ENCODE results near the gene FGF9. TPM values are rescaled to one million over a fixed set of nuclear protein-coding genes. Genes with fewer than 3 reads are reported as not detected.

FGF9 gene
- total and polyA plus RNA-seq, 2 of the 8 experiments (the other 6 are each of a cell fraction or from before 2014, with no cell fraction given) = 0.02 TPM; not detected in 1

DNA sequence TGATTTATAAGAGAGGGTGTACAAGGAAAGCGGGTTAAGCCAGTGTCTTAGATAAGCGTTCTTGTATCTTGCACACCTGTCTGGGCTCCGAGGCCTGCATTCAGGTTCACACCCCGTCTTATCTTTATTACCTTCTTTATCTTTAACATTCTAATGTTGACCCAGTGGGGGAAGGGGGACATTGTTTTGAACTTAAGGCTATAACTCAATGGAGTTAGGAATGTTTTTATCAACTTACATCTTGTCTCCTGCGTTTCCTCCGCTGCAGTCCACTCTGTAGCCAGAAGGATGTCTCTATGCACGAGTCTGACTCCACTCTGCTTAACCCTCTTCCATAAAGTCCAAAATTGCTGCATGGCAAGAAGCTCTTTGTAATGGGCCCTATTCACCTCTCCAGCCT is 71.2 kb downstream of the FGF9 start (continued):
- TF ChIP-seq, protein P1, sequence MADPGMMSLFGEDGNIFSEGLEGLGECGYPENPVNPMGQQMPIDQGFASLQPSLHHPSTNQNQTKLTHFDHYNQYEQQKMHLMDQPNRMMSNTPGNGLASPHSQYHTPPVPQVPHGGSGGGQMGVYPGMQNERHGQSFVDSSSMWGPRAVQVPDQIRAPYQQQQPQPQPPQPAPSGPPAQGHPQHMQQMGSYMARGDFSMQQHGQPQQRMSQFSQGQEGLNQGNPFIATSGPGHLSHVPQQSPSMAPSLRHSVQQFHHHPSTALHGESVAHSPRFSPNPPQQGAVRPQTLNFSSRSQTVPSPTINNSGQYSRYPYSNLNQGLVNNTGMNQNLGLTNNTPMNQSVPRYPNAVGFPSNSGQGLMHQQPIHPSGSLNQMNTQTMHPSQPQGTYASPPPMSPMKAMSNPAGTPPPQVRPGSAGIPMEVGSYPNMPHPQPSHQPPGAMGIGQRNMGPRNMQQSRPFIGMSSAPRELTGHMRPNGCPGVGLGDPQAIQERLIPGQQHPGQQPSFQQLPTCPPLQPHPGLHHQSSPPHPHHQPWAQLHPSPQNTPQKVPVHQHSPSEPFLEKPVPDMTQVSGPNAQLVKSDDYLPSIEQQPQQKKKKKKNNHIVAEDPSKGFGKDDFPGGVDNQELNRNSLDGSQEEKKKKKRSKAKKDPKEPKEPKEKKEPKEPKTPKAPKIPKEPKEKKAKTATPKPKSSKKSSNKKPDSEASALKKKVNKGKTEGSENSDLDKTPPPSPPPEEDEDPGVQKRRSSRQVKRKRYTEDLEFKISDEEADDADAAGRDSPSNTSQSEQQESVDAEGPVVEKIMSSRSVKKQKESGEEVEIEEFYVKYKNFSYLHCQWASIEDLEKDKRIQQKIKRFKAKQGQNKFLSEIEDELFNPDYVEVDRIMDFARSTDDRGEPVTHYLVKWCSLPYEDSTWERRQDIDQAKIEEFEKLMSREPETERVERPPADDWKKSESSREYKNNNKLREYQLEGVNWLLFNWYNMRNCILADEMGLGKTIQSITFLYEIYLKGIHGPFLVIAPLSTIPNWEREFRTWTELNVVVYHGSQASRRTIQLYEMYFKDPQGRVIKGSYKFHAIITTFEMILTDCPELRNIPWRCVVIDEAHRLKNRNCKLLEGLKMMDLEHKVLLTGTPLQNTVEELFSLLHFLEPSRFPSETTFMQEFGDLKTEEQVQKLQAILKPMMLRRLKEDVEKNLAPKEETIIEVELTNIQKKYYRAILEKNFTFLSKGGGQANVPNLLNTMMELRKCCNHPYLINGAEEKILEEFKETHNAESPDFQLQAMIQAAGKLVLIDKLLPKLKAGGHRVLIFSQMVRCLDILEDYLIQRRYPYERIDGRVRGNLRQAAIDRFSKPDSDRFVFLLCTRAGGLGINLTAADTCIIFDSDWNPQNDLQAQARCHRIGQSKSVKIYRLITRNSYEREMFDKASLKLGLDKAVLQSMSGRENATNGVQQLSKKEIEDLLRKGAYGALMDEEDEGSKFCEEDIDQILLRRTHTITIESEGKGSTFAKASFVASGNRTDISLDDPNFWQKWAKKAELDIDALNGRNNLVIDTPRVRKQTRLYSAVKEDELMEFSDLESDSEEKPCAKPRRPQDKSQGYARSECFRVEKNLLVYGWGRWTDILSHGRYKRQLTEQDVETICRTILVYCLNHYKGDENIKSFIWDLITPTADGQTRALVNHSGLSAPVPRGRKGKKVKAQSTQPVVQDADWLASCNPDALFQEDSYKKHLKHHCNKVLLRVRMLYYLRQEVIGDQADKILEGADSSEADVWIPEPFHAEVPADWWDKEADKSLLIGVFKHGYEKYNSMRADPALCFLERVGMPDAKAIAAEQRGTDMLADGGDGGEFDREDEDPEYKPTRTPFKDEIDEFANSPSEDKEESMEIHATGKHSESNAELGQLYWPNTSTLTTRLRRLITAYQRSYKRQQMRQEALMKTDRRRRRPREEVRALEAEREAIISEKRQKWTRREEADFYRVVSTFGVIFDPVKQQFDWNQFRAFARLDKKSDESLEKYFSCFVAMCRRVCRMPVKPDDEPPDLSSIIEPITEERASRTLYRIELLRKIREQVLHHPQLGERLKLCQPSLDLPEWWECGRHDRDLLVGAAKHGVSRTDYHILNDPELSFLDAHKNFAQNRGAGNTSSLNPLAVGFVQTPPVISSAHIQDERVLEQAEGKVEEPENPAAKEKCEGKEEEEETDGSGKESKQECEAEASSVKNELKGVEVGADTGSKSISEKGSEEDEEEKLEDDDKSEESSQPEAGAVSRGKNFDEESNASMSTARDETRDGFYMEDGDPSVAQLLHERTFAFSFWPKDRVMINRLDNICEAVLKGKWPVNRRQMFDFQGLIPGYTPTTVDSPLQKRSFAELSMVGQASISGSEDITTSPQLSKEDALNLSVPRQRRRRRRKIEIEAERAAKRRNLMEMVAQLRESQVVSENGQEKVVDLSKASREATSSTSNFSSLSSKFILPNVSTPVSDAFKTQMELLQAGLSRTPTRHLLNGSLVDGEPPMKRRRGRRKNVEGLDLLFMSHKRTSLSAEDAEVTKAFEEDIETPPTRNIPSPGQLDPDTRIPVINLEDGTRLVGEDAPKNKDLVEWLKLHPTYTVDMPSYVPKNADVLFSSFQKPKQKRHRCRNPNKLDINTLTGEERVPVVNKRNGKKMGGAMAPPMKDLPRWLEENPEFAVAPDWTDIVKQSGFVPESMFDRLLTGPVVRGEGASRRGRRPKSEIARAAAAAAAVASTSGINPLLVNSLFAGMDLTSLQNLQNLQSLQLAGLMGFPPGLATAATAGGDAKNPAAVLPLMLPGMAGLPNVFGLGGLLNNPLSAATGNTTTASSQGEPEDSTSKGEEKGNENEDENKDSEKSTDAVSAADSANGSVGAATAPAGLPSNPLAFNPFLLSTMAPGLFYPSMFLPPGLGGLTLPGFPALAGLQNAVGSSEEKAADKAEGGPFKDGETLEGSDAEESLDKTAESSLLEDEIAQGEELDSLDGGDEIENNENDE (IDR thresholded peaks at IDR 0.05; ENCODE audit: insufficient replicate concordance, low read length) = no peak
- TF ChIP-seq, protein P2, sequence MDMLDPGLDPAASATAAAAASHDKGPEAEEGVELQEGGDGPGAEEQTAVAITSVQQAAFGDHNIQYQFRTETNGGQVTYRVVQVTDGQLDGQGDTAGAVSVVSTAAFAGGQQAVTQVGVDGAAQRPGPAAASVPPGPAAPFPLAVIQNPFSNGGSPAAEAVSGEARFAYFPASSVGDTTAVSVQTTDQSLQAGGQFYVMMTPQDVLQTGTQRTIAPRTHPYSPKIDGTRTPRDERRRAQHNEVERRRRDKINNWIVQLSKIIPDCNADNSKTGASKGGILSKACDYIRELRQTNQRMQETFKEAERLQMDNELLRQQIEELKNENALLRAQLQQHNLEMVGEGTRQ (IDR thresholded peaks at IDR 0.05; ENCODE audit: low read length) = no peak
- TF ChIP-seq BRCA1 (IDR thresholded peaks at IDR 0.05; ENCODE audit: low read depth, low read length) (no peak), TBP (IDR thresholded peaks at IDR 0.05; ENCODE audit: low read depth, low read length) (no peak), ASH2L (IDR thresholded peaks at IDR 0.05; ENCODE audit: low read length) (no peak), CREB1 (IDR thresholded peaks at IDR 0.05) (no peak), BCL11A (IDR thresholded peaks at IDR 0.05; ENCODE audit: low read depth in 2 of 2, low read length in 2 of 2) (no peak), RFX5 (IDR thresholded peaks at IDR 0.05; ENCODE audit: borderline replicate concordance, low read depth, low read length) (no peak), CHD1 (IDR thresholded peaks at IDR 0.05; ENCODE audit: low read depth, low read length) (no peak), KDM5A (IDR thresholded peaks at IDR 0.05; ENCODE audit: low read length) (no peak), GABPA (IDR thresholded peaks at IDR 0.05; ENCODE audit: borderline replicate concordance, insufficient read depth, low read length) (no peak), EGR1 (IDR thresholded peaks at IDR 0.05; ENCODE audit: borderline replicate concordance, low read depth, low read length) (no peak)

Measured in H1 (cell line).